Motor neuron (in vitro differentiated cells): Measurements from ENCODE around the gene SLC43A3. TPM values are rescaled to one million over a fixed set of nuclear protein-coding genes. Genes with fewer than 3 reads are reported as not detected.
"Not testable (repeated sequence)": the region's sequence is repeated elsewhere in the genome, so short reads cannot be mapped to it uniquely, and the experiment has no call there.

Experiments
- ATAC-seq, 8 experiments: fragments of 200-7000 bp; cut with Tn5 transposase; replicated peaks in 6 of 8; 2 replicates each; pipeline ENCODE4 v1.8.0; 2021; ENCODE audit warnings: mild to moderate bottlenecking in 8 of 8, moderate library complexity in 8 of 8
- H3K27ac ChIP-seq, 2 donors: fragments of 250-450 bp; sonication (Bioruptor Pico); 2 replicates each; pipeline ENCODE4 v1.9.0; 2021; ENCODE audit warnings: antibody characterized with exemption in 2 of 2, mild to moderate bottlenecking in 2 of 2, moderate library complexity in 1 of 2
- H3K4me1 ChIP-seq, 2 donors: fragments of 250-450 bp; sonication (Bioruptor Pico); replicated peaks in 1 of 2; 2 replicates each; pipeline ENCODE4 v1.6.1; 2021; ENCODE audit warnings: antibody characterized with exemption in 2 of 2, mild to moderate bottlenecking in 2 of 2, moderate library complexity in 1 of 2
- H3K4me3 ChIP-seq, 5 donors: fragments of 250-450 bp; sonication (Bioruptor Pico); 2 replicates each; pipeline ENCODE4 v1.9.0; 2021; ENCODE audit warnings: antibody characterized with exemption in 5 of 5, mild to moderate bottlenecking in 5 of 5, moderate library complexity in 4 of 5
- WGBS, 10 experiments: fragments of 450-650 bp; shearing (Covaris generic); methylation state at CpG; one replicate each; pipeline ENCODE4 v1.0.0; 2022; 5-methylcytosine and 5-hydroxymethylcytosine counted together
- in situ Hi-C, 9 experiments: fragments of 400-800 bp; cut with MboI; loops; one replicate each; pipeline ENCODE4 v1.15.0; 2021; ENCODE audit warnings: low sequenced_read_pairs in 9 of 9, low pct_unique_long_range_greater_than_20kb in 2 of 9; ENCODE audit not compliant: unreplicated experiment in 9 of 9
- total RNA-seq, 8 experiments: library from RNA; unstranded; fragments of 300-600 nt; gene quantifications; 2 replicates each; pipeline versions ENCODE4 v1.2.3 to v1.2.4, GENCODE V29; 2022

Gene SLC43A3
- total RNA-seq, 8 experiments from 2014 or later, result 0.43 to 25.8 (median 3.0) TPM

DNA sequence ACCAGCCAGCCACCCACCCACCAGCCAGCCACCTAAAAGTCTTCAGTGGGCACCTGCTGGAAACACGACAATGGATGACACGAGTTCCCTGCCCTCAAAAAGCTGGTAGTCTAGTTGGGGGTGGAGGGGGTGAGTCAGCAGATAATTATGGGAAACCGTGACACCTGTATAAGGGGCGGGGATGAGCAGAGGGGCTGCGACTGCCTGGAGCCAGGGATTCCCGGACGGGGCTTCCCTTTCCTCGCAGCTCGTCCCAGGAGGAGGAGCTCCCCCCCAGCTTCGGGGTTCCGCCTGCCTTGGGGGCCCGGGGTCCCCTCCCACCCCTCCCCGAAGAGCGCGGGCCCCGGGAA, 31.1 kb upstream of the SLC43A3 start:
- H3K27ac ChIP-seq, result no peak overlapping the region
- in situ Hi-C loops, result loop anchor here in 1 of 9 experiments (25.0 kb wide), 1 partner anchor 121 kb away; the partner anchor contains the start of genes P2RX3 and SSRP1
- no peak for ATAC-seq
- peaks cover 22 to 23% of the 10 kb centered on the region in 2 donors for H3K4me1 ChIP-seq
- no CpG with 5 or more reads among the region's 16 CpGs for WGBS, 10 experiments
- H3K4me3 ChIP-seq, result peak overlapping the region in 1 of 5 donors; percentile 90

DNA sequence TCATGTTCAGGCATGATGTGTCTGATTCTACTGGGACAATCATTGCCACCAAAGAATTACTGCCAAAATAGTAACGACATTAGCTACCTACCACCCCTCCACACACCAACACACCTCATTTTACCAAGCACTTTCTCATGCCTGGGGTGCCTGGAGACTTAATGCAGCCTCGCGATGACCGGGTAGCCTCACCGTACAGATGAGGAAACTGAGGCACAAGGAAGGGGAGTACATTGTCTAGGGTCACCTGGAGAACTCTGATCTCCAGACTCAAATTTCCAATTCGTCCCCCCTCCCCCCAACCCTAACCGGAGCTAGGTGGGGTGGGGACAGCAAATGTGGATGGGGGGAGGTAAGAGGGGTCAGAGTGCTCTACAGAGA, 30.7 kb upstream of the SLC43A3 start:
- Histone ChIP-seq H3K27ac (no peak overlapping the region), H3K4me3 (no peak overlapping the region), H3K4me1 (peaks cover 18 to 19% of the 10 kb centered on the region in 2 donors)
- ATAC-seq, result peak in 3 of 8 experiments; percentile 0 to 4 (median 3)
- 0% methylated on average over 3 of the region's 7 CpGs; no CpG with 5 or more reads in 9 of the 10 experiments for WGBS, 10 experiments
- in situ Hi-C loops, result loop anchor here in 1 of 9 experiments (25.0 kb wide), 1 partner anchor 120 kb away; the partner anchor contains the start of genes P2RX3 and SSRP1

DNA sequence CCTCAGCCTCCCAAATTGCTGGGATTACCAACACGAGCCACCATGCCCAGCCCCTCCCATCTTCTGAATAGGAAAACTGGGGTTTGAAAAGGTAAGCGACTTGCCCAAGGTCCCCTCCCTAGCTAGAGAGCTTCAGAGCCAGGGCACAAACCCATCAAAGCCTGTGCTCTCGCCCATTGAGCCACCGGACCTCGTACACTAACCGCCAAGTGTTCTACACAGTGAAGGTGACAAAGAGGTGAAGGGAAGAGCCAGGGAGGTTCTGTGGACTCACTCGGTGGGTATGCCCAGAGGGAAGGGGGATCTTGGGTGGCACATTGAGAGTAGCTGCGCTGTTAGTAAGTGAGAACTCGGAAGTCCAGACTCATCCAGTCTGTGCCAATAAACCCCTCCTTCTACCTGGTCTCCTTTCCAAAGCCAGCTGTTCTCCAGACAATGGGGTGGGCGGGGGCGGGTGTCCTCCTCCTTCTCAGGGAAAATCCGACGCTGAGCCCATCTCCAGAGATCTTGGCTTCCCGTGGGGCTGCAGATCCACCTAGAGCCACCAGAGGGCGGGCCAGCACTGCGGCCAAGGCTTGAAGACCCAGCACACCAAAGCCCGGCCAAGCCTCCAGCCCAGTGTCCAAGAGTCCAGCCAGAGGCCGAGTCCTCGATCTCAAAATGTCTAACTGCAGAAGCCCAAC, 30.2 kb upstream of the SLC43A3 start:
- WGBS, 10 experiments, result 0 to 40% (median 8%) methylated on average over 1 to 6 of the region's 19 CpGs; no CpG with 5 or more reads in 2 of the 10 experiments
- Histone ChIP-seq H3K27ac (no peak overlapping the region), H3K4me3 (no peak overlapping the region), H3K4me1 (peaks cover 12 to 14% of the 10 kb centered on the region in 2 donors)
- in situ Hi-C loops, result loop anchor here in 1 of 9 experiments (25.0 kb wide), 1 partner anchor 120 kb away; the partner anchor contains the start of genes P2RX3 and SSRP1
- peak; percentile 40 to 71 (median 61) for ATAC-seq

DNA sequence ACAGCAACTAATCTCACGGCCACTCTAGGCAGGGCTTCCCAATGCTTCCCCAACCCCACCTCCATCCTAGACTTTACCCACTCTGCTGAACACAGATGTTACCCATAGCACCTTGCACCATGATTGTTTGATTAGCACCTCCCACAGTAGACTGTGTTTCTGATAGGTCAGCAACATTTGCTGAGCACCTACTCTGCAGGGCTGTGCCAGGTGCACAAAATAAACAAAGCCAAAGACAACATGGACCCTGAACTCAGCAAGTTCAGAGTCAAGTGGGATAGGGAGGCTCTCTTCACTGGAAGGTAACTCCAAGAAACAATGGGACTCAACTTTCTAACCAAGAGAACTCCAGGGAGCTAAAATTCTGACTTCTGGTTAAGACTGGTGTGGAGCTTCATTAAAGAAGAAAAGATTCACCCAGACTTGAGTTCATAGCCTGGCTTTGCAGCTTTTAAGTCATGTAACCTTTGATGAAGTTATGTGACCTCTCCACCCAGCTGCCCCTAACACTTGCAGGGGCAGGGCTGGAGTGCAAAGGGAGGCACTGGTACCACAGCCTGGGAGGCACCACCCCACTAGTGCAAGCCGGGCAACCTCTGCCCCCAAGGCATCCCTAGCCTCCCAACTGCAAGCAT, 26.7 kb upstream of the SLC43A3 start:
- in situ Hi-C loops, result loop anchor here in 1 of 9 experiments (25.0 kb wide), 1 partner anchor 116 kb away; the partner anchor contains the start of genes P2RX3 and SSRP1

DNA sequence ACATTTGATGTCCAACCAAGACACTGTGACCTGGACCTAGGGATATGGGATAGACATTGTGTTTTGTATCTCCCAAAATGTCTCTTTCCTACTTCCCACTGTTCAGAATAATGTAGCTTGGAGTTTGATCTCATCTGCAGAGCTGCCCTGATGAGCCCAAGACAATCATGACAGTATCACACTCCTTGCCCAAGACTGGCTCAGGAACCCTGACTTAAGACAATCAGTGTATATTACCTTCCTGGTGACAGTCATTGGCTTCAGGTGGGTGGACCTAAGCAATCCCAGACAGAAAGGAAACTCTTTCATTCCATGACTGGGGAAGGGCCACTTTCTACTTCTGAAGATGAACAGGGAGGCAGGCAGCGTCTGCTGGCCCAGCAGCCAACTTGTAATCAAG, 19.1 kb upstream of the SLC43A3 start:
- in situ Hi-C loops, result no loop called here
- Histone ChIP-seq H3K27ac (no peak overlapping the region), H3K4me3 (no peak overlapping the region), H3K4me1 (peaks cover 0 to 2% of the 10 kb centered on the region in 2 donors)
- ATAC-seq, result no peak
- WGBS, 10 experiments, result 80 to 100% methylated on average over 1 of the region's 1 CpG; no CpG with 5 or more reads in 8 of the 10 experiments

More for the DNA sequence above, 26.7 kb upstream of the SLC43A3 start:
- H3K4me1 ChIP-seq, result peaks cover 4 to 6% of the 10 kb centered on the region in 2 donors
- no peak overlapping the region for H3K4me3 ChIP-seq
- WGBS, 10 experiments, result 63 to 100% (median 87%) methylated on average over 1 to 2 of the region's 2 CpGs; no CpG with 5 or more reads in 6 of the 10 experiments
- no peak for ATAC-seq
- H3K27ac ChIP-seq, result no peak overlapping the region

DNA sequence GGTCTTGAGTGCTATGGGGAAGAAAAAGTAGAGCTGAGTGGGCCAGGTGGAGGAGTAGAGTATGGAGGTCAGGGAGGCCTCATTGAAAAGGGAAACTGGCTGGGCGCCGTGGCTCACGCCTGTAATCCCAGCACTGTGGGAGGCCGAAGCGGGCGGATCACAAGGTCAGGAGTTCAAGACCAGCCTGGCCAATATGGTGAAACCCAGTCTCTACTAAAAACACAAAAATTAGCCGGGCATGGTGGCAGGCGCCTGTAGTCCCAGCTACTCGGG, 18.1 kb upstream of the SLC43A3 start:
- H3K4me1 ChIP-seq, H3K27ac ChIP-seq, in situ Hi-C loops, H3K4me3 ChIP-seq: not testable (repeated sequence)
- WGBS, 10 experiments, result 37 to 93% (median 64%) methylated on average over 3 to 6 of the region's 9 CpGs; no CpG with 5 or more reads in 5 of the 10 experiments
- peak in 2 of 8 experiments; percentile 61 to 68 for ATAC-seq

DNA sequence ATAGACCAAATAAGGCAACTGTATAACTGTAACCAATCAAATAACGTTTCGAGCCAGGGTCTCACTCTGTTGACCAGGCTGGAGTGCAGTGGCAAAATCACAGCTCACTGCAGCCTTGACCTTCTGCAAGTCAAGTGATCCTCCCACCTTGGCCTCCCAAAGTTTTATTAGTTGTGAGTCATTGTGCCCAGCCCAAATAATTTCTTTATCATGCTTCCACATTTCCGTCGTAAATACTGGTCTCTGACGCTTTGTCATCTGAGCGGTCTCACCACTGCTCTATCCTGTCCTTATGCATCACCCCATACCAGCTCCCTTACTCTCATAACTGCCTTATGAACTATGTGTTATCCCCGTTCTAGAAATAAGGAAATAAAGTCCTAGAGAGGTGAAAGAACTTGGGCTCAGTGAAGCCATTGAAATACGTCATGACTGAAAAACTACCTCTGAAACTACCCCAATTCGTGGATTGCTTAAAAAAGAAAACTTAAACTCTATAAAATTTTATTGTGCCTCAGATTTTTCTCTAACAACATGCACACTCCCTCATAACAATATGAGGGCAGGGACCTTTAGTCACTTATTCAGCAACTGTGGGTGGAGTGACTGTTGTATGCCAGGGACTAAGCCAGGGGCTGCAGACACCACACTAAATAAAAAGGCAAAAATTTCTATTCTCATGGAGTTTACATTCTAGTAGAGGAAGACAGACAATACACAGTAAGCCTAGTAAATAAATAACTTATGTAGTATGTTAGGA, 17.6 kb upstream of the SLC43A3 start:
- Histone ChIP-seq H3K4me3 (no peak overlapping the region), H3K27ac (no peak overlapping the region), H3K4me1 (no peaks in the 10 kb centered on the region)
- in situ Hi-C loops, result no loop called here
- 2 to 89% (median 80%) methylated on average over 2 to 9 of the region's 9 CpGs for WGBS, 10 experiments
- ATAC-seq, result peak in 2 of 8 experiments; percentile 94

DNA sequence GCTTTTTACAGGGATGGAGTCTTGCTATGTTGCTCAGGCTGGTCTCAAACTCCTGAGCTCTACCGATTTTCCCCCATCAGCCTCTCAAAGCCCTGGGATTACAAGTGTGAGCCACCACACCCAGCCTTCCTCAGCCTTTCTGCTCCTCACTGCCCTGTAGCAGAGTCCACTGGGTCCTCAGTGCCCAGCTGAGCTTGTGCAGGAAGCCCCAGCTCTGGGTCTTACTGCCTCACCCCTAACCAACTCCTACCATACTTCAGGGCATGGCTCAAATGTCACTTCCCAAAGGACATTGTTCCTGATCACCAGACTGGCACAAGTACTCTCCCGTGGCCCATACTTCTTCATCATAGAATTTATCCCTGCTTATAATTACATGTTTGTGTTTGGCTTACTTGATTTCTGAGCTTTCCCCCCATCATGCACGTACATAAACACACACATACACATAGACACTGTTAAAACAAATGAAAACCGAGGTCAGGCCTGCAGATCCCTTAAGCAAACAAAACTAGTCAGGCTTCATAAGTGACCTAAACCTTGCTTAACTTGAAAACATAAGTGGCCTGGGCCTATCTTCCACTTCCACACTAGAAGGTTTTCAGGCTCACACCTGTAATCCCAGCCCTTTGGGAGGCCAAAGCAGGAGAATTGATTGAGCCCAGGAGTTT, 14.0 kb upstream of the SLC43A3 start:
- H3K4me3 ChIP-seq, result no peak overlapping the region
- in situ Hi-C loops, result no loop called here
- H3K4me1 ChIP-seq, result no peaks in the 10 kb centered on the region
- ATAC-seq, result no peak
- H3K27ac ChIP-seq, result no peak overlapping the region
- 50 to 100% (median 86%) methylated on average over 1 to 3 of the region's 4 CpGs; no CpG with 5 or more reads in 2 of the 10 experiments for WGBS, 10 experiments

DNA sequence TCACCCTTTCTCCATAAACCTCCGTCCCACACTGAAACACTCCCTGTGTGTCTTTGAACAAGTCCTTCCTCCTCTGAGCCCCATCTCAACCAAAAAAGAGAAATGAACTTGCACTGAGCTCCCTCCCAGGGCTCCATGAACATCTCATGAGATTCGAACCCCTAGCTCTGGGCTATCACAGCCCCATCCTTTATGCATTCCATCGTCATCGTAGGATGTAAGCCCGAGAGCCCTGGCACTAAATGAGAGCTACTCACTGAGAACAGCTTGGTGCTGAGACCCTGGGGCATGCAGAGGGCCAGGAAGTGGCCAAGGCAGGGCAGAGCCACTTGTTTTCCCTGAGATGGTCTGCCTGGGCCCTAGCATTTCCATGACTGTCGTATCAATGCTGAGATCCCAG, 12.9 kb upstream of the SLC43A3 start:
- Histone ChIP-seq H3K27ac (no peak overlapping the region), H3K4me1 (no peaks in the 10 kb centered on the region), H3K4me3 (no peak overlapping the region)
- WGBS, 10 experiments, result 40 to 85% (median 71%) methylated on average over 1 to 6 of the region's 6 CpGs; no CpG with 5 or more reads in 3 of the 10 experiments
- ATAC-seq, result no peak
- in situ Hi-C loops, result no loop called here

DNA sequence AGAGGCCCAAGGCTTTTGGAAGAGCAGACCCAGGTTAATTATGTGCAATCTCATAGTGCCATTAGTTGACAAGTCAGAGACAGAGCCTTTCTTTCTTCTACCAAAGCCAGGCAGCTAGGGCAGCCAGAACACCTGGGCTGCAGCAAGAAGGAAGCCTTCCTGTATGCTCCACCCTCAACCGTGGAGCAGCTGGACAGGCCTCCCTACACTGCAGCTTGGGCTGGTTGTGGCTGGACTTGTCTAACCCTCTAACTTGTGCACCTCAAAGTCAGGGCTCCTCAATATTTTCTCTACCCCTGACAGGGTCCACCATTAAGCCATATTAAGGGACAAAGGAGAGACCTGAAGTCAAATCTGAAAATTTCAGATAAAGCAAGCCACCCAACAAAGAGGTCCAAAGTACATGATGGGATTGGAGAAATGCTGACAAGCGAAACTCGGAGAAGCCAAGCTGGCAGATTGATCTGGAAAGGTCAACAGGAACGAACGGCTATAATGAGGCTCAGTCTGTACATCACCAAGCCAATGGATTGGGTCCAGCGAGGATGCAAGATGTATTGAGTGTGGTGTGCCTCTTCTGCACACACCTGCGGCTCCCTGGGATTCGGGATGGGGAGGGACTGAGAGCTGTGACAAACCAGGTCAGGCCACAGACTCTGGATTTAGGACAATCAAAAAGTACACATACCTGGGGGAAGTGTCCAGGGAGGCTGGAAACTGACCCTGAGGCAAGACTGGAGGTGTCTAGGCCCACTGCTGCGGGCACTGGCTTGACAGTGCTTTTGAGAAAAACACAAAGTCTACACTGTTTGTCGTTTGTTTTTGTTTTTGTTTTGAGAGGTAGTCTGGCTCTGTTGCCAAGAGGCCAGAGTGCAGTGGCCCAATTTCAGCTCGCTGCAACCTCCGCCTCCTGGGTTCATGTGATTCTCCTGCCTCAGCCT, 11.7 kb upstream of the SLC43A3 start:
- Histone ChIP-seq H3K4me1 (no peaks in the 10 kb centered on the region), H3K27ac (no peak overlapping the region), H3K4me3 (no peak overlapping the region)
- no peak for ATAC-seq
- in situ Hi-C loops, result no loop called here
- 65 to 100% (median 93%) methylated on average over 1 to 8 of the region's 12 CpGs; no CpG with 5 or more reads in 1 of the 10 experiments for WGBS, 10 experiments

DNA sequence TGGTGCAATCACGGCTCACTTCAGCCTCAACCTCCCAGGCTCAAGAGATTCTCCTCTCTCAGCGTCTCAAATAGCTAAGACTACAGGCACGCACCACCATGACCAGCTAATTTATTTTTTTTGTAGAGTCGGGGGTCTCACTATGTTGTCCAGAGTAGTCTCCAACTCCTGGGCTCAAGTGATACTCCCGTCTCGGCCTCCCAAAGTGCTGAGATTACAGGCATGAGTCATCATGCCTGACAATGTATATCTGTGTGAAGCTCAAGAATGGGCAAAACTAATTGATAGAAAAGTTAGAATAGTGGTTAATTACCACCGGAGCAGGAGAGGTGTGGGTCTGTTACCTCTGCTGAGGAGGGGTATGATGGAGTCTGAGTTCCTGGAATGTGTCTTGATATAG, 9.1 kb upstream of the SLC43A3 start:
- Histone ChIP-seq H3K27ac (no peak overlapping the region), H3K4me3 (no peak overlapping the region), H3K4me1 (peaks cover 0 to 3% of the 10 kb centered on the region in 2 donors)
- no peak for ATAC-seq
- in situ Hi-C loops, result no loop called here
- WGBS, 10 experiments, result 74 to 100% (median 81%) methylated on average over 1 to 7 of the region's 7 CpGs; no CpG with 5 or more reads in 6 of the 10 experiments
